Ovary (tissue), 3 donors: ENCODE data around the gene GDPD4.

Experiments used
- POLR2A ChIP-seq: fragments of 450-650 bp; IDR thresholded peaks from one replicate; pipeline ENCODE4 v1.6.1; 2017; ENCODE audit warnings: antibody characterized with exemption, mild to moderate bottlenecking, moderate library complexity
- TF ChIP-seq, protein P1 (sequence below), 3 donors: fragments of 450-650 bp in 2 of 3; fragments of 200-600 bp in 1 of 3; IDR thresholded peaks; one replicate each; pipeline versions ENCODE4 v1.5.1 to v1.8.0; 2016 to 2022; ENCODE audit warnings: antibody characterized with exemption in 3 of 3, mild to moderate bottlenecking in 1 of 3
- donor health status: DM: no; HTN: no; CAD: no.

DNA sequence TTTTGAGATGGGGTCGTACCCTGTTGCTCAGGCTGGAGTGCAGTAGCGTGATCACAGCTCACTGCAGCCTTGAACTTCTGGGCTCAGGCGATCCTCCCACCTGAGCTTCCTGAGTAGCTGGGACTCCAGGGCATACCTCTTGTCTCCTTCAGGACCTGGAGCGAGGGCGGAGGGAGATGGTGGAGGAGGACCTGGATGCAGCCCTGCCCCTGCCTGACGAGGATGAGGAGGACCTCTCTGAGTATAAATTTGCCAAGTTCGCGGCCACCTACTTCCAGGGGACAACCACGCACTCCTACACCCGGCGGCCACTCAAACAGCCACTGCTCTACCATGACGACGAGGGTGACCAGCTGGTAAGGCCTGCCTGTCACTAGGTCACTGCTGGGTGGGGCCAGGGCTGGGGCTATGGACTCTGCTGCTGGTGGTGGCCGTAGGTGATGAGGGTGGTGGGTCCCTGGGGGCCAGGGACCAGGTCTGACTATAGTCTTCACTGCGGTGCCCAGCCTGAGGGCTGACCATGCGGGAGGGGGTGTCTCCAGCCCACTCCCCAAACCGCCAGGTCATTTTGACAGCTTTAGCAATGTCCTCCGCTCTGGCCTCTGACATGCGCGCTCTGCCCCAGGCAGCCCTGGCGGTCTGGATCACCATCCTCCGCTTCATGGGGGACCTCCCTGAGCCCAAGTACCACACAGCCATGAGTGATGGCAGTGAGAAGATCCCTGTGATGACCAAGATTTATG is 119.5 kb downstream of the GDPD4 start:
- TF ChIP-seq, protein P1, sequence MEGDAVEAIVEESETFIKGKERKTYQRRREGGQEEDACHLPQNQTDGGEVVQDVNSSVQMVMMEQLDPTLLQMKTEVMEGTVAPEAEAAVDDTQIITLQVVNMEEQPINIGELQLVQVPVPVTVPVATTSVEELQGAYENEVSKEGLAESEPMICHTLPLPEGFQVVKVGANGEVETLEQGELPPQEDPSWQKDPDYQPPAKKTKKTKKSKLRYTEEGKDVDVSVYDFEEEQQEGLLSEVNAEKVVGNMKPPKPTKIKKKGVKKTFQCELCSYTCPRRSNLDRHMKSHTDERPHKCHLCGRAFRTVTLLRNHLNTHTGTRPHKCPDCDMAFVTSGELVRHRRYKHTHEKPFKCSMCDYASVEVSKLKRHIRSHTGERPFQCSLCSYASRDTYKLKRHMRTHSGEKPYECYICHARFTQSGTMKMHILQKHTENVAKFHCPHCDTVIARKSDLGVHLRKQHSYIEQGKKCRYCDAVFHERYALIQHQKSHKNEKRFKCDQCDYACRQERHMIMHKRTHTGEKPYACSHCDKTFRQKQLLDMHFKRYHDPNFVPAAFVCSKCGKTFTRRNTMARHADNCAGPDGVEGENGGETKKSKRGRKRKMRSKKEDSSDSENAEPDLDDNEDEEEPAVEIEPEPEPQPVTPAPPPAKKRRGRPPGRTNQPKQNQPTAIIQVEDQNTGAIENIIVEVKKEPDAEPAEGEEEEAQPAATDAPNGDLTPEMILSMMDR (IDR thresholded peaks at IDR 0.05): no peak
- TF ChIP-seq POLR2A: no peak
